ENCODE data around the gene TMEM225. TPM values are rescaled to one million over a fixed set of nuclear protein-coding genes. Genes with fewer than 3 reads are reported as not detected.
"Not testable (repeated sequence)": the region's sequence is repeated elsewhere in the genome, so short reads cannot be mapped to it uniquely, and the experiment has no call there.

Gene TMEM225, protein sequence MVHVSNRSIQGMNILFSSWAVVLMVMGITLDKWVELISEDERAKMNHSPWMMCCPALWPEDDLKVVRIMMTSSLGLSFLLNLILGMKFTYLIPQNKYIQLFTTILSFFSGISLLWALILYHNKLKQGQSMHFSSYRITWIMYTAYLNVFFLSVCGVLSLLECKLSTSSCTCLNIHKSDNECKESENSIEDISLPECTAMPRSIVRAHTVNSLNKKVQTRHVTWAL
- total RNA-seq, result not detected

DNA sequence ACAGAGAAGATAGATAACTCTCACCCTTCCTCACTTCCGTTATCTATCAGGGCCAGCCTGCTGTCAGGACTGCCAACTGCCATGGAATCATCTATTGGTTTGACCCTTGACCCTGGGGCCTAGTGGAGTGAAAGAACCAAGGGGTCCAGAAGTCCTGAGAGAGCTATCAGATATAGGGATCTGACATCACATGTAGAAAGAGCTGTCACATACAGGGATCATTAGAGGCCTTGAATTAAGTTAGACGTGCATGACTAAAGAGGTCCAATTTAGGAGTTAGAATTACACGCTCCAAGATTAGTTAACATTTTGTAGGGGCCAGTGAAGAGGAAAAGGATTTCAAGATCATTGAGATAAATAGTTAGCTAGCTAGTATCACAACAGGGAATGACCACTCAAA, at the start of gene TMEM225:
TMEM225 (minus strand) TSS at position 101 of the 400 bp plus-strand sequence. CDS start 245 bp downstream, outside the sequence.
- DNase-seq (ENCODE audit: low spot score), result no peak

DNA sequence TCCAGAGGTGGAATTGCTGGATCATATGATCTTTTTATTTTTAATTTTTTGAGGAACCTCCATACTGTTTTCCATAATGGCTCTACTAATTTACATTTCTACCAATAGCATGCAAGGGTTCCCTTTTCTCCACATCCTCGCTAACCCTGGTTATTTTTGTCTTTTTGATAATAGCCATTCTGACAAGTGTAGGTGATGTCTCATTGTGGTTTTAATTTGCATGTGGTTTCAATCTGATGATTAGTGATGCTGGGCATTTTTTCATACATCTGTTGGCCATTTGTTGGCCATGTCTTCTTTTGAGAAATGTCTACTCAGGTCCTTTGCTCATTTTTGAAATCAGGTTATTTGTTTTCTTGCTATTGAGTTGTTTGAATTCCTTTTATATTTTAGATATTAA, 38.6 kb upstream of the TMEM225 start:
- no peak for DNase-seq (ENCODE audit: low spot score)

DNA sequence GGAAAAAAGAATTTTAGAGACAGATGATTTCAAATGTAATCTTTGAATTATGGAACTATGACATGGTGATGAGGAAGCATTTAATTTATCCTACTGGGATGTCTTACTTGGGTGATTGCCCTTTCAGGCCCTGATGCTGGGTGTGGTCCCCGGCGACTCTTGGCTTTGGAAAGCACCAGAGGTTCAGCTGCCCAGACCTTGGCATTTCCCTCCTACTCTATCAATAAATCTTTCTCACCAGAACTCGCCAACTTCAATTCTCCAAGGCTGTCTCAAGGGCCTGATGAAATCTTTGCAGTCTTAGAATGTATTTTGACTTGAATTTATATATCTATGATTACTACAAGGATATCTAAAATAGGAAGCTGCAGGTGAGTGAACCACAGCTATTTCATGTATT, 35.5 kb upstream of the TMEM225 start:
- no peak for DNase-seq (ENCODE audit: low spot score)

DNA sequence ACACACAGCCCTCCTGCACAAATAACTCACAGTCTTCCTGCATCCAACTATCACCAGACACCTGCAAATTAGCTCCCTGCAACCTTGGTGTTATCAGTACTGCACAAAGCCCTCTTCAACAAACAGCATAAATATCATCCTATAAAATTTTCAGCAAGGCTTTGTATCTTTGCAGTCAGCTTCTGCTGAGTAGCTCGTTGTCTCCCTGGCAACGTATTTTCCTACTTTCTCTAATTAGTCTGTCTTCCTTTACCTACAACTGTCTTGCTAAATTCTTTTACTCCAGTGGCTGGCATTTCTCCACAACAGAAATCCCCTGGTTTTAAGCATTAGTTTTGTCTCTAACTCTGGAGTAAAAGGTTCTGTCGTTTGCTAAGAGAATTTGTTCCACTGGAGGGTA, 20.4 kb upstream of the TMEM225 start:
- DNase-seq (ENCODE audit: low spot score), result no peak

DNA sequence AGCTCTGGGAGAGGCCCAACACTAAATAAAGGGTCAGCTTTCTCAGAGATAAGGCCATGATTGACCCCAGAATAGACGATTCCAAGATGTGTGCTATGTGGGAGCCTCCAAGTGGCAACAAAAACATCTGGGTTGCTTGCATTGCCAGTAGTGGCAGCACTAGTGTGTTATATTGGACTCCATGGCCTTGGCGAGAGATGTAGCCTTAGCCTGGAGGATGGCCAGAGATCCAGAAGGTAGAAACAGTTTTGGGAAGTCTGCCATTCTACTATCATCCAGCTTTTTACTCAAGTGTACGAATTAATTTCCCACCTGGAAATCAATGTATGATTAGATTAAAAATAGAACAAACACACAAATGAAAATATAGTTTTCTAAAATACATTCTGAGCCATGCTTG, 19.5 kb upstream of the TMEM225 start:
- no peak for DNase-seq (ENCODE audit: low spot score)

DNA sequence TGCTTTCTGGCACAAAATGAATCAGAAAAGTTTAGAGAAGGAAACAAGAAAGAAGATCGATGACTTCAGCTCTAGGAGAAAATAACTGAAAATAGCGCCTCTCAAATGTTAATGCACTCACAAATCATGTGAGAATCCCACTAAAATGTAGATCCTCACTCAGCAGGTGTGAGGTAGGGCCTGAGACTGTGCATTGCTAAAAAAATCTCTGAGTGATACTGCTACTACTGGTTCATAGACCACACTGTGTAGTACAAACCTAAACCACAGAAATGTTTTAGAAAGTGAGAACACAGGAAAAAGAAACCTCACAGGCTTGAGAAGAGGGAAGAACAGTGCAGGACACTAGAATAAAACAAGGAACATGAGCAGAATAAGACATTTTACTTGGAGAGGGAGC, 18.5 kb upstream of the TMEM225 start:
- DNase-seq (ENCODE audit: low spot score), result no peak

DNA sequence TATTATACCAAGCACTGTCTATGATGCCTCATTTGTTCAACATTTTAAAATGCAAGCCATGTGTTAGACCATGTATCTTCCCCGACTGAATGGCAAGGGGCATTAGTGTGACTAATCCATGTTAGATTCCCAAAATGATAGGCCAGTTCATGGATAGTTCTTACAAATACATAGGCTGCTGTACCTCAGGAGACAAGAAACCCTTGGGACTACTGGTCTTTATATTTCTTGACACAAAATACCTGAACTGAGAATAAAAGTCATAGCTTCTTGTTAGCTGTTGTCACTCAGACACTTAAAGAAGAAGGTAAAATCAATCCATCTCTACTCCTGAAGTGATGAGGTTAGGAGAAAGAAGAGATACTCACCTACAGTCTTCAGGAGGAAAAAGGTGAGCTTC, 16.4 kb upstream of the TMEM225 start, which contains the start of gene OR8D4:
OR8D4 (plus strand) TSS at position 301 of the 400 bp plus-strand sequence. CDS start 4,265 bp downstream, outside the sequence.
- DNase-seq (ENCODE audit: low spot score), result no peak

DNA sequence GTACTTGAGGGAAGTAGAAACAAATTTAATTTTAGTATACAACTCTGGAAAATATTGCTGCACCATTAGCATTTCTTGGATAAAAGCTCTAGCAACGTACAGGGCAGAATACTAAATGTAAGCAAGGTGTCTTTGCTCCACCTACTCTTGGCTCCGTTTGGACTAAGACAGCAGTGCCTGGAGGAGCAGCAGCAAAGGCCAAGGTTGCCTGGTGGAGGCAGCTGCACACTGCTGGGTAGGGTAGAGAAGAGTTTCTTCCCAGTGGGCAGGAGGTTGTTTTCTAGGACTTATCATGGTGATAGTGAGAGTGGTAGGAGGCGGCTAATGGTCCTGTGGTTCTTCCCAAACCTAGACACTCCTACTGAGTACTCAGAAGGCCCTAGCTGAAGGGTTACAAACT, 14.3 kb upstream of the TMEM225 start:
- DNase-seq (ENCODE audit: low spot score), result no peak

DNA sequence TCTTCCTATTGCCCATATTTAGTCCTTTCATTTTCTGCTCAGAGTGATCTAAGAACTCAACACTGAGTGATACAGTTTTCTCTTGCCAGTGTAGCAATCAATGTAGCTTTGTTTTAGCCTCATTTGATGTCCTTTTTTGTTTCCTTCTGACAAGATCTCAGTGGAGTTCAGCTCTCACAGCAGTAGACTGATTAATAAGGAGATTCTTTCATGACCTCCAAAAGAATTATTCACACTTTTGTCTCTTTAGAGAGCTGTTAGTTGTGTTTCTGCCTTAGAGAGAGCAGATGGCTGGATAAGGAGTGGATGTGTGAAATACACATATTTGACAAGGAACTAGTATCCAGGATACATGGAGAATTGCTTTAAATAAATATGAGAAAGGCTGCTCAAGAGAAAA, 6.6 kb upstream of the TMEM225 start:
- DNase-seq (ENCODE audit: low spot score), result no peak

DNA sequence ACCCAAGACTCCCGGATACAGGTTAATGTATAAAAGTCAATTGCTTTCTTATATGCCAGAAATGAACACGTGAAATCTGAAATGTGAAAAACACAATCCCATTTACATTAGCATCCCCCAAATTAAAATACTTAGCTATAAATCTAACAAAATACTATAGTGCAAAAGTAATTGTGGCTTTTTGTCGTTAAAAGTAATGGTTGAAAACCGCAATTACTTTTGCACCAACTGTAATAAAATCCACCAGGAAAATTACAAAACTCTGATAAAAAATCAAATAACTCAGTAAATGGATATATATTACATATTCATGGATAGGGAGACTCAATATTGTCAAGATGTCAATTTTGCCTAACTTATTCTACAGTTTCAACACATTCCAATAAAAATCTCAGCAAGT, 4.6 kb downstream of the TMEM225 start:
- DNase-seq (ENCODE audit: low spot score), result no peak

DNA sequence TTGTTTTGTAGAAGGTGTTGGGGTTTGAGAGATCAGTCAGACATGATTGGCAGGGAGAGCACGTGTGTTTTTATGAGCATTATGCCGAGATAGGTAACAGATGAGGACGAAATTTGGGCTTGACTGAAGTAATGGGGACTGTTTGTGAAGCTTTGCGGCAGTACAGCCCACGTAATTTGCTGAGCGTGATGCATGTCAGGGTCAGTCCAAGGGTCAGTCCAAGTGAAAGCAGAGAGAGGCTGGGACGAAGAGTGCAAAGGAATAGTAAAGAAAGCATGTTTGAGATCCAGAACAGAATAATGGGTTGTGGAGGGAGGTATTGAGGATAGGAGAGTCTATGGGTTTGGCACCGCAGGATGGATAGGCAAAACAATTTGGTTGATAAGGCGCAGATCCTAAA, 17.7 kb downstream of the TMEM225 start:
- DNase-seq (ENCODE audit: low spot score), result not testable (repeated sequence)

DNA sequence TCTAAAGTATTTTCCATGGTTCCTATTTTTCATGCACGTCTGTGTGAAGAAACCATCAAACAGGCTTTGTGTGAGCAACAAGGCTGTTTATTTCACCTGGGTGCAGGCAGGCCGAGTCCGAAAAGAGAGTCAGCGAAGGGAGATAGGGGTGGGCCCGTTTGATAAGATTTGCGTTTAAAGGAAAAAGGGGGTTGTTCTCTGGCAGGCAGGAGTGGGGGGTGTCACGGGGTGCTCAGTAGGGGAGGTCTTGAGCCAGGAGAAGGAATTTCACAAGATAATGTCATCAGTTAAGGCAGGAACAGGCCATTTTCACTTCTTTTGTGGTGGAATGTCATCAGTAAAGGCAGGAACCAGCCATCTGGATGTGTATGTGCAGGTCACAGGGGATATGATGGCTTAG, 20.2 kb downstream of the TMEM225 start:
- DNase-seq (ENCODE audit: low spot score), result not testable (repeated sequence)

DNA sequence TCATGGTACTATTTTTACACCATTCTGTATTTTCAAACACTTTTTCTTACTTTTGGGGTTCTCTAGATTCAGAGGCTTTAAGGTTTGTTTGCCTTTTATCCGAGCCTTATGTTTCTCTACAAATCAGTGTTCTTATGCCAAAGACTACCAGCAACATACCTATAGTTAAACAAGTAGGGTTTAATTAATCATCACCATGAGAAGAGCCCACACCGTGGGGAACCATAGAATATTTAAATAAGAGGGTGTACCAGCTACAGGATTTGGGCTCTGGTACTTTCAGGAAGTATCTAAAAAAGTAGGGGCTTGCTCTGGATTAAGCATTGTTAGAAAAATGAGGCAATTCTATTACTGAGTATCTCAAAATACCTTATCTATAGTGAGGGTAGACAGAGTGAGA, 25.7 kb downstream of the TMEM225 start:
- DNase-seq (ENCODE audit: low spot score), result no peak

DNA sequence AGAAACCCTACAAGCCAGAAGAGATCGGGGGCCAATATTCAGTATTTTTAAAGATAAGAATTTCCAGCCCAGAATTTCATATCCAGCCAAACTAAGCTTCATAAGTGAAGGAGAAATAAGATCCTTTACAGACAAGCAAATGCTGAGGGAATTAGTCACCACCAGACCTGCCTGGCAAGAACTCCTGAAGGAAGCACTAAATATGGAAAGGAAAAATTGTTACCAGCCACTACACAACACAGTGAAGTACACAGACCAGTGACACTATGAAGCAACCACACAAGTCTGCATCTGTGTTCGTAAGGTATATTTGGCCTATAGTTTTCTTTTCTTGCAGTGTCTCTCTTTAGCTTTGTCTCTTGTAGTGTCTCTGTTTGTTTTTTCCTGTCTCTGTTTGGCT, 29.0 kb downstream of the TMEM225 start:
- no peak for DNase-seq (ENCODE audit: low spot score)

DNA sequence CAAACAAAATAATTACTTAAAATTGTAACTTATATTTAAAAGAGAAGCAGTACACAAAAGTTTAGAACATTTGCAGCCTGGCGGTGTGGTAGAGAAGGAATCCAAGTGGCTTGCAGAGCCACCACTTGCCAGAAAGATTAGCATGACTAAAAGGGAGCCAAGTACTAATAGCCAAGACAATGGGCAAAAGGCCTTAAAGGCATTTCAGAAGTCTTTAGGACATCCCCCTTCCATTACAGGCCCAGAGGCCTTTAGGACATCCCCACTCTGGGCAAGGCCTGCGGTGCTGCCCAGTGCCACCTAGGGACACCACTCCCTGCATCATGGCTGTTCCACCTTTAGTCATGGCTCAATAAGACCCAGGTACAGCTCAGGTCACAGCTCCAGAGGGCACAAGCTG, 32.4 kb downstream of the TMEM225 start:
- no peak for DNase-seq (ENCODE audit: low spot score)

DNA sequence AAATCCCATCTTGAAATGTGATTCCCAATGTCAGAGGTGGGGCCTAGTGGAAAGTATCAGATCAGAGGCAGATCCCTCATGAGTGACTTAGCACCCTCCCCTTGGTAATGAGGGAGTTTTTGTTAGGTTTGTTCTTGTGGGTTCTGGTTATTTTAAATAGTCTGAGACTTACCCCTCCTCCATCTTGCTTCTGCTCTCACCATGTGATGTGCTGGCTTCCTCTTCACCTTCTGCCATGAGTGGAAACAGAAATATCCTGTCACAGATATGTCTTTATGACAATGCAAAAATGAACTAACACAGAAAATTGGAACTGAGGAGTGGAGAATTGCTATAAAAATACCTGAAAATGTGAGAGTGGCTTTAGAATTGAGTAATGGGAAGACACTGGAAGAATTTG, 33.1 kb downstream of the TMEM225 start:
- no peak for DNase-seq (ENCODE audit: low spot score)

DNA sequence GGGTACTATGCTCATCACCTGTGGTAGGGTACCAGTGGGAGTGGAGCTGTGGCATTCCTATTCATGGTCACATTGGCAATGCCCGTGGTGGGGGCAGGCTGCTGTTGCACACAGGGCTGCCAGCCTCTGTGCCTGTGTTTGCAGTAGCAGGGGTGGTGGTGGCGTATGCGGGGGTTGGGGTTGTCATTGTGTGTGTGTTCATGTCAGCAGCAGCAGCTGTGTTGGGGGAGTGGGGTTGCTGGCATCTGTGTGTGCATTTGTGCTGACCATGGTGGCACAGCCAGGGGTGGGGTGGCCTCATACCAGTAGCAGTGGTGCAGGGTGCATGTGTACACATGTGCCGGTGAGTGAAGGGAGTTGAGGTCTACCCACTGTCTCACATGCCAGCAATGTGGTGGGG, 34.4 kb downstream of the TMEM225 start:
- no peak for DNase-seq (ENCODE audit: low spot score)

DNA sequence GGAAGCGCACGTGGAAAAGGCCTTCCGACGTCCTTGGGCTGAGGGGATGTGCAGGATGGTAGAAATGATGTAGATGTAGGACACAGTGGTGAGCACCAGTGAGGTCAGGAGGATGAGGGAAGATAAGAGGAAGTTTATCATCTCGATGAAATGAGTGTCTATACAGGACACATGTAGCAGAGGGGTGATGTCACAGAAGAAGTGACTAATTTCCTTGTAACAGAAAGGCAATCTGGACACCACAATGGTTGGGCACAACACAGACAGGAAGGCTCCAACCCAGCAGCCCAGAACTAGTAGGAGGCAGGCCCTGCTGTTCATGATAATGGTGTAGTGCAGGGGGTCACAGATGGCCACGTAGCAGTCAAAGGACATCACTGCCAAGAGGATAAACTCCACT, 44.3 kb downstream of the TMEM225 start:
- DNase-seq (ENCODE audit: low spot score), result no peak

DNA sequence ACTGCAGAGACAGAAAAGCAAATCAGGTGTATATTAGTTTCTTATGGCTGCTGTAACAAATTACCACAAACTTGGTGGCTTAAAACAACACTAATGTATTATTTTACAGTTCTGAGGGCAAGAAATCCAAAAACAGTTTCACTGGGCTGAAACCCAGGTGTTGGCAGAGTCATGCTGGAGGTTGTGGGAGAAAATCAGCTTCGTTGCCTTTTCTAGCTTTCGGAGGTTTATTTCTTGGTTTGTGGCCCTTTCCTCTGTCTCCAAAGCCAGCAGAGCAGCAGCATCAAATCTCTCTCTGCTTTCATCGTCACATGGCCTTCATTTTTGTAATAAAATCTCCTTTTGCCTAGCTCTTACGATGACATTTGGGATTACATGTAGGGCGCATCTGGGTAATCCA, 46.3 kb downstream of the TMEM225 start:
- no peak for DNase-seq (ENCODE audit: low spot score)

DNA sequence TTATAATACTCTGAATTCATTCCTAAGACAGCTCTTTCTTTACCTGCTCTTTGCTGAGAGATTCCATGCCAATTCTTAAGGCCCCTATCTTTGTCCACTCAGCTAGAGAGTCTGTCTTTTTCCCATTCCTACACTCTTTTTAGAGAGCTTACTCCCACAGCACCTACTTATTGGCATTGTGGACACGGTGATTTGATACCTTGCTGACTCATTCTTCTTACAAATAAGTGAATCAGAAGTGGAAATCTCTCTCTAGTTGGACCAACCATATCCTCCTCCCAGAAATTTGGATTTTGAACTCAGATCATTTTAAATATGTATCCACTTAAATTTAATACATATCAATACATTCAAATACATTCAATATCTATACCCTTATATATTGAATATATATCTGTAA, 46.8 kb downstream of the TMEM225 start:
- no peak for DNase-seq (ENCODE audit: low spot score)

DNA sequence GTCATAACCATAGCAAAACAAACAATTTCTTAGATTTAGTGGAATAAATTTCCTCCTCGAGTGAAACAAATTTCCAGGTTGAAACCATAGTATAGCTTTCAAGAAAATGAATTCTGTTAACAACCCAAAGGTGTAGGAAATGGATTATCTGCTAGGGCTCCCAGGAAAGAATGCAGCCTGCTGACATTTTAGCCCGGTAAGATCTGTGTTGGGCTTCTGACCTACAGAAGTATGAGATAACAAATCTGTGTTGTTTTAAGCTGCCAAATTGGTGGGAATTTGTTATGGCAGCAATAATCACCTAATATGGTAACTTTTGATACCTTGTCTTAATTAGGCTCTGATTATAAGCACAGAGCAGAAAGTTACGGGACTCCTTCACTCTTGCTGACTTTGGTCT, 47.3 kb downstream of the TMEM225 start:
- DNase-seq (ENCODE audit: low spot score), result no peak

DNA sequence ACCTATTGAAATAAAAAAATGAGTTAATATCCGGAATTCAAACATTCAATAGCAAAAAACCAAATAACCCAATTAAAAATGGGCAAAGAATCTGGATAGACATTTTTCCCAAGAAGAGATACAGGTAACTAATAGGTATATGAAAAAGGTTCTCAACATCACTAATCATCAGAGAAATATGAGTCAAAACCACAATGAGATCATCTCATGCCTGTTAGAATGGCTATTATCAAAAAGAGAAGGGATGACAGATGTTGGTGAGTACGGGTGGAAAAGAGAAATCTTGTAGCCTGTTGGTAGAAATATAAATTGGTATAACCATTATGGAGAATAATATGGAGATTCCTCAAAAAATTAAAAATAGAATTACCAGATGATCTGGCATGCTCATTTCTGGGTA, 52.4 kb downstream of the TMEM225 start:
- DNase-seq (ENCODE audit: low spot score), result no peak

All from mucosa of gallbladder (tissue), 1 donor.